Stromal cell of bone marrow (primary cell): ENCODE results near the gene SLC25A1.
A peak's percentile ranks its signal among the peaks of the same experiment; 100 is the strongest.

Experiments
- DNase-seq: peaks from one replicate; pipeline ENCODE4 v3.0.0-alpha.2; 2012; ENCODE audit warnings: low read depth

Gene SLC25A1

DNA sequence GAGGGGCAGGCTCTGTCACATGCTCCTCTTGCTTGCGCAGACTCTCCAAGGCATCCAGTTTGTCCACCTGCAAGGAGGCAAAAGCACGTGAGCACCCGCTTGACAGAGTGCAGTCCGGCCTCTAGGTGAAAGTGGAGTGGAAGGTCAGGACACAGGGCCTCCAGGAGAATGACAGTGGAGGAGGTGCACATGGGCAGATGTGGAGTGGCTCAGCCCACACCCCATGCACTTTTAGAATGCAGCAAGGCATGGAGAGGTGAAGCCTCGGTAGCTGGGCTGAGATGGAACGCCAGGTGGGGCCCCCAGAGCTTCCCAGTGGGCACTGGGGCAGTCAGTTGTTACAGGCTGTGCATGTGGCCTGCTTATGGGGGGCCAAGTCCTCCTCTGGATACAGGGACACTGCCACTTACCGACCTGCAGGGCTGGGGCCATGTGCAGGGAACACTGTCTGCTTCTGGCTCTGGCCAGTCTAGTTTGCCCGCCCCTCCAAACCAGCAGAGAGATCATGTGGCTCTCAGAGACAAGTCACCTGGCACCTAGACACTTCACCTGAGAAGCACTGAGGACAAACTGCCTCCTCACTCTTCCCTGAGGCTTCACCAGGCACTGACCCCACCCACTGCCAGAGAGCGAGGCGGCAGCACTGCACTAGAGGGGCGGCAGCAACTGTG is 2.3 kb upstream of the SLC25A1 start:
- DNase-seq: no peak

DNA sequence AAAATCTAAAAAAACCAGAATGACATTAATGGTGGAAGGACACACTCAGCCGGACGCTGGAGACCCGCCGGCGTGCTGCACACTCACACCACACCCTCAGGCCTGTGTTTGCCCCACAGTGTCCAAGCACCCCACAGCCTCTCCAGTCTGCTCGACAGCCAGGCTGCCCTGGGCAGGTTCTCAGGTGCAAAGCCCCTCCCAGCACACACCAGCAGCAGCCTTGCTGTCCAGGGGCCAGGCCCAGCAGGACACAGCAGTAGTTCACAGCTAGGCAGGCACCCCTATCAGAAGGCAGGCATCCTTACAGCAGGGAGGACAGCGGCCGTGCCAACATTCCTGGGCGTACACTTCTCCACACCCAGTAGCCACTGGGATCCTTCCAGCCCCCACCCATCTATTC is 1.7 kb upstream of the SLC25A1 start:
- DNase-seq: no peak

DNA sequence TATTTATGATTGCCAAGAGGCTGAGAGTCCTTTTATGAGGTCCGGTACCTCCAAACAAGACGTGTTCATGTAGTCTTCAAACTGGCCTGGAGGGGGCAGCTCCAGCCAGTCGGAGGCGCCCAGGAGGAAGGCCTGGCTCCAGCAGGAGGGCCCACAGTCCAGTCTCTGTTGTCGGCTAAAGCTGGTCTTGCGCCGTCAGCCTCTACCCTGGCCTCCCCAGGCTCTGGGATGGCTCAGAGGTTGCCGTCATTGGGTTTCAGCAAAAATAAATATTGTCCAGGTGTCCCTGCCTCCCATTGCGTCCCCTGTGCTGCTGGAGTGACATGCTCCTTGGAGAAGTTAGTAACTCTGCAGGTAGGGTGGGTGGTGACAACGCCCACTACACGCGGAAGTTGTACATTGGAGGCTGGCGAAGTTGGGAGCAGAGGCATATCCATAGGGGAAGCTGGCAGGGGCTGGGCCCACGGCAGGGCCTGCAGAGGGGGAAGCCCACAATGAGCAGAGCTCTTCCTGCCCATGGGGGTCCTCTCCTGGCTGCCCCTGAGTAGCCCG is 1.0 kb upstream of the SLC25A1 start:
- peak; percentile 70 for DNase-seq

DNA sequence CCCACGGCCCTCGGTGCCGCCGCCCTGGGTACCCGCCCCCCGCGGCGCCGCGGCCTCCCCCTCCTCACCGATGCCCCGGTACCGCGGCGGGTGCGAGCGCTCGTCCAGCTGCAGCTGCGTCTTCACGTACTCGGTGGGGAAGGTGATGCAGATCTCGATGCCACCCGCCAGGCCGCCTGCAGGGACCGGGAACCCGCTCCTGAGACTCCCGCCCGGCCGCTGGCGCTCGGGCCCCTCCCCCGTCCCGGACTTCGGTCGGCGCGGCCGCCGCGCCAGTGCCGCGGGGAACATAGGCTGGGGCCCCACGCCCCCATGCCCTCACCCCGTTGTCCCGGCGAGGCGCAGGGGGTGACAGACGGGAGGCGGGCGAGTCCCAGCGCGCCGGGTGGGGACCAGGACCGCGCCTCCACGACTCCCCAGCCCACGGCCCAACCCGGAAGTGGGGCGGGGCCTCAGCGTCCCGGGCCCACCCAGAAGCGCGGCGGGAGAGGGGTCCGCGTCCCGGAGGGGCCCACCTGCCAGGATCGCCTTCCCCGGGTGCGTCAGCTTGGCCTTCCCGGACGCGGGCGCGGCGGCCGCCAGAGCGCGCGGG is 375 bp downstream of the SLC25A1 start:
- DNase-seq: no peak

DNA sequence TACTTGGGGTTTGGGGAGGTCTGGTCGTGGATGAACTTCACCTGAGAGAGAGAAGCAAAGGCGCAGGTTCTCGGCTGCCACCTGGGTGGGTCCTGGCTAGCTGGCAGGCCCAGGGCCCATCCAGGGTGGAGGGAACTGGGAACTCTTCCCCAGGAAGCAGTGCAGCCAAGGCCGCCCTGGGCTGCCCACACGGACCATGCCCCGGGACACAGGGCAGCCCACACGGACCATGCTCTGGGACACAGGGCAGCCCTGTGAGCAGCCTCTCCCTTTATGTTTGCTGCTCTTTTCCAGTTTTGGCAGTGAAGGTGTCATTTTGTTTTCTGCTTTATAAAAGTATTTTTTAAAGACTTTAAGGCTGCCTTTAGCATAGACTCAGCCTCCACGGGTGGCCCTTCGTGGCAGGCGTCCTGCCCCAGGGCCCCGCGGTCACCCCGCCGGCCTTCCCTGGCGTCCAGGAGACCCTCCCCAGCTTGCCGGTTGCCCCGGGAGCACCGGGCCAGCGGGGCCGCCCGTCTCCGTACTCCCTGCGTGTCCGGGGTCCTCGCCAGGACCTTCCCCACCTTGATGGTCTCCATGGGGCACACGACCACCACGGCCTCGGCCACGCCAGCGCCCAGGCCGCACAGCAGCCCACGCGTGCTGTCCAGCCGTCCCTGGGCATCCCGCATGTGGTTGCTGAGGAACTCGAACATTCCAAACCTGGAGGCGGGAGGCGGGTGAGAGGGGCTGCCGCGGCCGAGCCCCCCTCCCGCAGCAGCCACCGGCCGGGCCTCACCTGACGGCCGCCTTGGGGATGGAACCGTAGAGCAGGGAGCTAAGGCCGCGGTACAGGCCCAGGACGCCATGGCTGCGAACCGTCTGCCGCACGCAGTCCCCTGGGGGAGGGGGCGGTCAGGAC is 1.1 kb downstream of the SLC25A1 start:
- DNase-seq: no peak

DNA sequence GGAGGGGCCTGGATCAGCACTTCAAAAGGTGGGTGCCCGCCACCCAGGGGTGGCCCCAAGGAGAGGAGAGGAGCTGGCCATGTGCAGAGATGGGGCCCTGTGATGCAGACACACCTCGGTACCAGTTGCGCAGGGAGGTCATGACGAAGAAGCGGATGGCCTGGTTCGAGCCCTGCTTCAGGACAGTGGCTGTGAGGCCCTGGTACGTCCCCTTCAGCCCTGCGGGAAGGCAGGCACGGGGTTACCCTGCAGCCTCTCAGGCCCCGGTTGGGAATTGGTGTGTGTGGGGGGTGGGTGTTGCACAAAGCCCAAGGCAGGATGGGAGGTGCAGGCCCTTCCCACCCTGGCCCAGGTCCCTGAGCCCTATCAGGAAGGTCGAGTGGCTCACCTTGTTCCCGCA is 1.8 kb downstream of the SLC25A1 start:
- DNase-seq: no peak

DNA sequence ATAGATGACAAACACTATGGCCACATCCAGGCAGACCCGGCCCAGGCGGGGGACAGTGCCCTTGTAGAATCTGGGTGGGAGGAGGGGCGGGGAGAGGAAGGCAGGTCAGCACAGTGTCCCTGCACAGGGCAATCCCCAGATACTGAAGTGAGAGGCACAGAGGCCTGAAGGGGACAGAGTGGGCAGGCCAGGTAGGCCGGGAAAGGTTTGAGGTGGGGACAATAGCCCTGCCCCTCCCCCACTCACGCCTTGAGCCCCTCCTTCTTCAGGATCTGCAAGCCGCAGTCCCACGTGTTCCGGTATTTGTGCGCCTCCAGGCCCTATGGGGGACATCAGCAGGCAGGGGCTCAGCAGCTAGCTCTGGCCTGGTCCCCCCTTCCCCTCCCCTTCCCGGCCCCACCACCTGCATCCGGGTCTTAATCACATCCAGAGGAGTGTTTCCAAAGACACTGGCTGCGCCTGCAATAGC is 2.3 kb downstream of the SLC25A1 start:
- DNase-seq: no peak

DNA sequence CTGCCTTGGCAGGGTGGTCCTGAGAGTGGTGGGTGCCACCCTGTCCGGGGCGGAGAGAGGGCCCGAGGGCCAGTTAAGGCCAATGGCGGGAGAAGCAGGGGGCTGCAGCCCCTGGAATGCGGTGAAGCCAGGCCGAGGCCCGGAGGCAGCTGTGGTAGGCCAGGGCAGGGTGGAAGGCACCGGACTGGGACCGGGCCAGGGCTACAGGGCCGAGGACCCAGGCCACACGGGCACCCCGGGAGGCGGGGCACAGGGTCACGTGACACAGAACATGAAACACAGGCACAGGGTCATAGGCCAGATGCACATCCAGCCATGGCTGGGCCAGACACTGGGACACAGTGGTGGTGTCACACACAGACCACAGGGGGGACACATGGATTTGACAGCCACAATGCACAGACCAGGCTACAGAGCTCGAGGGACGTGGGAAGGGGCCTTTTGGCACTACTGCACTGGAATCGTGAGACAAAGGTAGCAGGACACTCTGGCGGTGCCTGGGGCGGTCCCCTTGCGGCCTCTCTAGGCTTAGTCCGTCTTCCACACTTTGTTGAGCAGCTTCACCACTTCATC is 2.8 kb downstream of the SLC25A1 start:
- DNase-seq: no peak

DNA sequence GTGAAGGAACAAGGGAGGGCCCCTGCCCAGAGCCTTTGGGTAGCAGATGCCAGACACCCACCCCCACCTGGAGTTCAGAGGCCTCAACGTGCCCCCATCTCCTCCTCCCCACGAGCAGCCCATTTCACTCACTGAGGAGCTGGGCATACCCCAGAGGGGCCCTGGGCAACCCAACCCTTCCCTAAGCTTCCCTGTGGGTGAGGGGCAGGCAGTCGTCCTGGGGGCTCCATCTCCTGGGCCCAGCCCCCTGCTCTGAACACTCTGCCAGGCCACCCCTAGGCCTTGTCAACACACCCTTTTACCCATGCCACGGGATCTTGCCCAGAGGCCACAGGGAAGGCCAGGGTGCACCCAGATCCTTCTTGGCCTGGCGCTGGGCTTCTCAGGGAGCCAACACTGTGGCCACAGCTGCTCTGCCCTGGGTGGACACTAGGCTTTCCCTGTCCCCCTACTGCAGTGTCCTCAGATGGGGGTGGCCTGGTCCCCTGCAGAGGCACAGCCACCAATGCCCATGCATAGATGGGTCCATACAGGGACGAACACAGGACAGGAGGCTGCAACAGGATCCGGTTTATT is 3.4 kb downstream of the SLC25A1 start:
- DNase-seq: no peak

DNA sequence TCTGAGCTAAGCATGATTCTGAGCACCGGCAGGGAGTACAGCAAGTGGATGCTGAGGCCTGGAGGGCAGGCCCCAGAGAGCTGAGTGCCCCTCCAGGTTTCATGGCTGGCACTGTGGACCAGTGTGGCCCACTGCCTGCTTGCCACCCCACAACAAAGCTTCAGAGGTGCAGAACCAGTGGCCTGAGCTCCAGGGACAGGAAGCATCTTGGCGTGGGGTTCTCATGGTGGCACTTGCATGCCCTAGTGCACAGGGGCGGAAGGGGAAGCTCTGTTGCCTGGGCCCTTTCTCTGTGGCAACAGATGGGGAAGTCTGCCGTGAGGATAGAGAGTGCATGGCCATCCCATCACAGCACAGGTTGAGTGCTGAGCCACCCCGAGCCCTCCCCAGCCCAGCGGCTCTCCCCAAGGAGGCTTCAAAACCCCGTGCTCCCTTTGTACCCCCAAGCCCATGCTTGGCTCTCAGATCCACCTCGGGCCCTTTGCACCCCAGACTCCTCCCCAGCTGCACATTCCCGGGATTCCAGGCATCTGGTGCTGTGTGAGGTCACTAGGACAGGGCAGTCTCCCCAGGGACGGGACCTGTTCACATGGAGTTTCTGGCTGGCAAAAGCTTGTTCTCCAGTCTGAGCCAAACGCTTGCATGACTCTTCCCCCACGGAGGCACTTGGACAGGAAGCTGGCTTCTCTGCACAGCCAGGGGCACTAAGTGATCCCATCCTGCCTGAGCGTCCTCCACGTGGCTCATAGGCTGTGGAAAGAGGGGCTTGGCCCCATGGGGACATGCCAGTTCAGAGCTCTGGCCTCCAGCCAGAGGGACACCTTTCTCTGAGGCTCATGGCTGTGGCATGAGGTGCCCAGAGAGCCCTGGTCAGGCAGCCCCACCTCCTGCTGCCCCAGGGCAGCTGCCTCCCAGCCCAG is 4.2 kb downstream of the SLC25A1 start:
- peak; percentile 32 for DNase-seq

DNA sequence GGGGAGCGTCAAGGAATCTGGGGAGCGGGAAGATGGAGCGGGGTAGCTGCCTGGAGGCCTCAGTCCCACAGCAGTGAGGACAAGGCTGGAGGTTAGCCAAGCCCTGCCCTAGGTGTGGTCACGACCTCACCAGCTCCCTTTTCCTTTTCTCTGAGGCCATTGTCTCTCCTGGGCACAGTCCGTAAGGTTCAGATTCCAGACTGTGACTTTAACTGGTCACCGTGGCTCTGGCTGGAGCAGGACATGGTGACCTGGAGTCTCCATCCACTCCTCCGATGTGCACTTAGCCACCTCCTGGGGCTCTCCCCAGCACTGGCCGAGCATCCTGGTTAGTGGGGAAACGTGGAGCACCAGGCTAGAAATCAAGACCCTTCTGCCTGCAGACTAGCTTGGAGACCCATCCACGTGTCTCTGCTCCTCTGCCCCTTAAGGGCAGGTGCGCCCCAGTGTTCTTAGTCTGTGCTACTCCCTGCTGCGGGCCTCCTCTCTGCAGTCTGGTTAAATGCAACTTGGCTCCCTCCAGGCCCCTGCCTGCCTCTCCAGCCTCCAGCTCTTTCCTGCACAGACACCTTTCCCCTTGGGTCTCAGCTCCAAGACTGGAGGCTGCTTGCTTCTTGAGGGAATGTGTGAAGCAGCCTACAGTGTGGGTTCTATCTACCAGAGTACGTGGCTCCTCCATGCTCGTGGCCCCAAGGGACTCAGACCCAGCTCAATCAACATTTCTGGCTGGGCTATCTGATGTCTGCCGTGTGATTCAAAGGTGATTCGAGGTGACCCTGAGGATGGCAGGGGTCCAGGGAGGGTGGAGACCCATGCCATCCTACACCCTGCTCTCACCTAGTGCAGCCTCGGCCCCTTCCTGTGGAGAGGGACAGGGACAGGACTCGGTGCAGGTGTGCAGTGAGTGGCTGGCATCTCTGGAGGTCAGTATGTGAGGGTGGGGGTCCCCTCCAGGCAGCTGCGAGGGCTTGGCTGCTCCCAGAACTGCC is 5.2 kb downstream of the SLC25A1 start:
- no peak for DNase-seq

DNA sequence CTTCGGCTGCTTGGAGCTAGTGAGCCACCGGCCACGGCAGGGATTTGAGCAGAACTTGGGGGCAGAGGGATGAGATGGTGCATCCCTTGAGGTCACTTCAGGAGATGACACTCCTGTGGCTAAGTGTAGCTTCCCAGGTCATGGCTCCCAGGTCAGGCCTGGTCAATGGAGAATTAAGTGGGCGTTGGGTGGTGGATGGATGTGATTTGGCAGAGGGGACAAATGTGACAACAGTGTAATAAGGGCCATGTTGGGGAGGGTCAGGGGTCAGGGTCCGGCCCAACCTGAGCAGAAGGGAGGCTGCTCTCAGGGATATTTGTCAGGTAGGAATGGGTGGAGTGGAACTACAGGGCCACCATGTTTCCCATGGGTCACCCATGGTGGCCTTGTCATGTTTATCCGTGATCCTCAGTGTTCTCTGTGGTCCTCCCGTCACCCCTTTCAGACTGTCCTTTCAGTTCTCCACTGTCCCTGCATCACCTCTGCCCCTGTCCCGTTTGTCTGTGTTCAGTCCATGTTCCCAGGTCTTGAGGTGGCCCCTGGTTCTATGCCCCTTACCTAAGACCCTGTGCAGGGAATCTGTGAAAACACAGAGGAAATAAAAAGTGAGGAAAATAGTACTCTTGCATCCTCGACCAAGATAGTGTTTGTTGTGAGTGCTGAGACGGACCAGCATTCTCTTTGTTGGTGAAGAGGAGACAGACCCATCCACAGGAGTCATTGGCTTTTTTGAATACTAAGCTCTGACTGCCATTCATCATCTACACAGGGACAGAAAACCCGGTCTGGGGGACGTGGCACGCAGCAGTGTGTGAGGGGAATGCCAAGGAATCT is 6.1 kb downstream of the SLC25A1 start:
- DNase-seq: no peak

DNA sequence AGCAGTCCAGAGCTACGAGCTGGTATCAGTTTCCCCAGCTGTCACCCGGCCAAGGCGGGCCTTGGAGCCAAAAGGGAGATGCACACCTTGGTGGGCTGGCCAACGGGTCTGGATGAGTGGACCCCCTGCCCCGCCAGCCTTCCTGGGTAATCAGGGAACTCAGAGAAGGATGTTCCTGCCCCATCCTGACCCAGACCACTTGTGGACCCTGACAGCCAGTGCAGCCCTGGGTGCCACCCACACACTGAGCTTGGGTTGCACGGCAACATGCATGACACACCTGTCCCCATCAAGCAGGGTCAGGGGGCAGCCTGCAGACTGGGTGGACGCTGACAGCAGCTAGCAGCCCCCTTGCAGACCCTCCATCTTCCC is 8.6 kb downstream of the SLC25A1 start:
- no peak for DNase-seq

DNA sequence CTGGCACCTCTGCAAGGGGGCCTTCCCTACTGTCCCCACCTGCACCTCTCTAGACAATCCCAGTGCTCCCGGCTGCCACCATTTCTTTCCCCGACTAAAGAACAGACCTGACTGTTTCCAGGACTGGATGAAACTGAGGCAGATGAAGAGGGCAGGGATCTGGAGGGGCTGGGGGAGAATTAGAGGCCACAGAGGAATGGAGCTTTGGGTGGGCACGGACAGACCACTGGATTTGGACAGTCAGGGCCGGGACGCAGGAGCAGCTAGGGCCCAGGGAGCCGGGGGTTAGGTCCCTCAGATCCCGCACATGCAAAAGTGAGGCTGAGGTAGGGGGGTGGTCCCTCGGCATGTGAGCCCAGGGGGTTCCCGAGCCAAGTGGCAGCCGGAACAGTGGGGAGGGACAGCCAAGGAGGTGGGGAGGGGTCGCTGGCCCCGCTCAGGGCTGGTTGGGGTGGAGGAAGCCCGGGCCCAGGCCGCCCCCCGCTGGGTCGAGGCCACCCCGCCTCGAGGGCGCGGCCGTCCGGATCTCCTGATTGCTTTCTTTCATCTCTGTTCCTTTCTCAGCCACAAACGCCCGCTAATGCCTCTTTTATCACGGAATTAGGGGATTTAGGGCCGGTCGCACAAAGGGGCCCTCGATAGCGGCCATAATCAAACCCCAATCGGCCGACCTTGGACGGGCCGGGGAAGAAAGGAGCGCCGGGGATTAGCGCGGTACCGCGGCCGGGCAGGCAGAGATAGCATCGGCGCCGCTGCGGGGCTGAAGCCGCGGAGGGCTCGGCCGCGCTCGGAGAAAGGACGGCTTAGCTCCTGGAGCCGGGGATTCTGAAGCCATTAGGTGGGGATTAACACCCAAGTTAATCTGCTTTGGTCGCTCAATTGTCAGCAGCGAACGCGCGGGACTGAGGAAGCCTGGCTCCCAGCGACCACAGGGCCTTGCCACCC is 9.3 kb downstream of the SLC25A1 start:
- DNase-seq: no peak

DNA sequence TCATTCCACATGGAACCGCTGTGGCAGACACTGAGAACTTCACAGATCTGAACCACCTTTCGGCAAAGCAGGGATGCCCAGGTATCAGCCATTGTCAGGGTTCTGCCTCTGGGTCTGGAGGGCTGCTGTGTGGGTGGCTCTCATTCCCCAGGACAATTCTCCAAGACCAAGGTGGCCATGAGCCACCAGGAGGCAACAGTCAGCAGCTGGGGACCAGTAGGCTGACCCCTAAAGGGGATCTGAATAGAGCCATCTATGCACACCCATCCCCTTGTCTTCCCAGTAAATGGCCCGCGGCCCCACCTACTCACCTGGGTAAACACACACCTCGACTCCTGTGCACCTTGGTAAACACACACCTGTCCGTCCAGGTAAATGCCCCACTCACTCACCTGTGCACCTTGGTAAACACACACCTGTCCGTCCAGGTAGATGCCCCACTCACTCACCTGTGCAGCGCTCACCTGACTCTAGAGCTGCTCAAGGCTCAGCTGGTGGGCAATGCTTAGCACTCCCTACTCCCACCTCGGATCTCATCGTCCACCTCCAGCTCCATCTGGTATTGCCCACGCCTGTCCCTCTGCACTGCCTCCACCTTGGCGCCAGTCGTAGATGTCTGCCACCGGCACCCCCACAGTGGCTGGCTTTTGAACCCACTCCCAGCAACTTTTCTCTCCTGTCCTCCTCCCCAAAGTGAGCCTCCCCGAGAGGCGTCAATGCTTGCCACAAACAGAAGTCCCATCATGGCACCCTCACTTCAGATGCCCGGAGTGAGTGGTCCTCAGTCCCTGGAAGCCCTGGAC is 10.2 kb downstream of the SLC25A1 start:
- DNase-seq: no peak

DNA sequence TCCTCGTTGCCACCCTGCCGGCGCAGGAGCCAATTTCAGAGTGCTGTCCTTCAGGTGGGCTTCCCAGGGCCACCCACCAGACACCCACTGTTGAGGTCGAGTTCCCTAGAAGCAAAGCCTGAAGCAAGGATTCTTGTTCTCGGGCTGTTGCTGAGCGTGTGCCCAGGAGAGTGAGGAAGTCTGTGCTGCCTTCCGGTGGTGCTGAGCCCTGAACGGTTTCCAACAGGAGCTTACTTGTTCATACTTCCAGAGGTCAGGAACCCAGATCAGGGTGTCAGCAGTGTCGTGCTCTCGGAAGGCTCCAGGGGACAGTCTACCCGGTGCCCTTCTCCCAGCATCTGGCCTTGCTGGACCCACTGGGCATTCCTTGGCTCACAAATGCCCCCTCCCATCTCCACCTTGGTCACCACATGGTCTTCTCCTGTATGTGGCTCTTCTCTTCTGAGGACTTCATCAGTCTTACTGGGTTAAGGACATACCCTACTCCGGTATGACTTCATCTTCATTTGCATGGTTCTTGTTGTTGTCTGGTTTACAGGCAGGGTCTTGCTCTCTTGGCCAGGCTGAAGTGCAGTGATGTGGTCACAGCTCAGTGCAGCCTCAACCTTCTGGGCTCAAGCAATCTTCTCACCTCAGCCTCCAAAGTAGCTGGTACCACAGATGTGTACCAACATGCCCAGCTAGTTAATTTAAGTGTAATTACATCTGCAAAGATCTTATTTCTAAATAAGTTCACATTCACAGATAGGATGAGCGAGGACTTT is 11.2 kb downstream of the SLC25A1 start:
- no peak for DNase-seq
